HG02885 (cell line): ENCODE results near the gene CD79A.
"Not testable (repeated sequence)": the region's sequence is repeated elsewhere in the genome, so short reads cannot be mapped to it uniquely, and the experiment has no call there.

ENCODE experiments used
- ATAC-seq: cut with Tn5 transposase; IDR thresholded peaks from one replicate; pipeline ENCODE4 v1.9.1; 2021; ENCODE audit warnings: mild to moderate bottlenecking; ENCODE audit not compliant: unreplicated experiment, poor library complexity

The CD79A gene

DNA sequence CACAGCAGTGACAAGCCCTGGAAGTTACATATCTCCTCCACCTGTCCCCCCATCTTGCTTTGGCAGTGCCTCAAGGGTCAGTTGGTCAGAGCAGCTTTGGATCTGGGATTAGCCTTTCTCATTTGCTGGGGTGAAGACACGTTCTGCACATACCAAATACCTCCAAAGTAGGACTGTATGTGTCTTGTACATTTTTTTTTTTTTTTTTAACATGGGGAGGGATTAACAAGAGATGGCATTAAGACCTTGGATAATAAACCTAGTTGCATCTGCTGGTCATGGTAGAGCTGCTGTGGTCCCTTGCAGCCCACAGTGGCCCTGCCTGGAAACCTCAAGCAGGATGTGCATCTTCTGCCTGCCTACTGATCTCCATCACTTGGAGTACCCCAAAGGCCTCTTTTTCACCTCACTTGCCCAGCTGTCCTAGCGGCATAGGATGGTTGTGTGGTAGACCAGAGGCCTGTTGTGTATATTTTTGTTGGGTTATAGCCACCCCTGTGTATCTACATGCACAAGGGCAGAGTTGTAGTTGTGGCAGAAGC is 14.6 kb upstream of the CD79A start:
- ATAC-seq: no peak

GRCh38 chr19:41863209-41863931 is 13.7 kb upstream of the CD79A start:
- no peak for ATAC-seq

GRCh38 chr19:41864374-41864773 is 12.7 kb upstream of the CD79A start:
- ATAC-seq: no peak

DNA sequence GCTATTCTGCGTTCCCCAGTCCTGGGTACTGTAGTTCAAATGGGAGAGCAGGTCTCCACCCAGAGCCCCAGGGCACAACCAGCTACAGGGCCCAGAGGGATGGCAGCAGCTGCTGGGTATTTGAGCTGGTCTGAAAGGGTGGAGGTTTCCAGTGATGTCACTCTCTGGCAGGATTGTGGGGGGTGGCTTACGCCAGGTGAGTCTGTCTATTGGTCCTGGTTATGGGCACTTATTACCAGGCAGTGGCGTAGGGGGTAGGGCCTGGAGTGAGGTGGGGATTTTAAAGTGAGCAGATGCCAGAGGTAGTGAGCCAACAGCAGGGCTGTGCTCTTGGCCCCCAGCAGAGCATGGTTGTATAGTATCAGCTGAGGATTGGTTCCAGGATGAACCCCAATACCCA is 10.8 kb upstream of the CD79A start:
- ATAC-seq: no peak

DNA sequence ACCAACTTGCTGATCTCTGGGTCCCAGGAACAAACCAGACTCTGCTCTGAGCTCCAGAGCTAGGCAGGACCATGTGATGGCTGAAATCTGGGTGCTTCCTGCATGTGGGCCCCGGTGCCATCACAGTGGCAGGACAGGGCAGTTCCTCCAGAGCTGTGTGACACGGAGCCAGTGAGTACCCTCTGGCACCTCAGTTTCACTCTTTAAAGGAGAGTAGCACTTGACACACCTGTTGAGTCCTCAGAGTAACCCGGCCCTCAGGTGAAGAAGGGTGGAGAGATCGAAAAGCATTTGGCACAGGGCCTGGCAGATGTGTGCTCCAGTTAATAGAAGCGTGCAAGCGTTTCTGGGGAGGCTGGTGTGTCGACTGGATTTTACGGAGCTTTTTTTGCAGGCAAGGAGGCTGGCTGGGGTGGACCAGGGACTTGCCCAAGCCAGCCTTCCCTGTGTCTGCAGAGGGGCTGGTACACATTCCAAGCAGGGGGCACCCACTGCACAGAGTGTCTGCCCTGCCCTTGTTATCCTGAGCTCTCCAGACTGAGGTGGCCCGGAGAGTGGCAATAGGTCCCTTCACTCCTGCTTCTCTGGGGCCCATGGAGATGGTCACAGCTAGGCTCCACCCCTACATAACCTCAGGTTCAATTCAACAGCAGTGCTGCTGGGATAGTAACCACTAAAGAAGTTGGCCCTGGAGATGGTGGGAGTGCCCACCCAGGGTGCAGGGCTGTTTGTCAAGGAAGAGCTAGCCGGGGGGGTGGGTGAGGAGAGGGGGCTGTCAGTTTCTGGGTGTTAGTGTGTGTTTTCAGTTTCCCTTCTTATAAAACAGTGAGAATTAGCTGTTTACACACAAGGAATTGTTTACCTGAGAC is 8.7 kb upstream of the CD79A start:
- ATAC-seq: no peak

- no peak for ATAC-seq
Observed at GRCh38 chr19:41868989-41869300, 8.1 kb upstream of the CD79A start.

- ATAC-seq: no peak
Observed at GRCh38 chr19:41869374-41869955, 7.6 kb upstream of the CD79A start.

GRCh38 chr19:41870401-41870873 is 6.6 kb upstream of the CD79A start:
- ATAC-seq: no peak

DNA sequence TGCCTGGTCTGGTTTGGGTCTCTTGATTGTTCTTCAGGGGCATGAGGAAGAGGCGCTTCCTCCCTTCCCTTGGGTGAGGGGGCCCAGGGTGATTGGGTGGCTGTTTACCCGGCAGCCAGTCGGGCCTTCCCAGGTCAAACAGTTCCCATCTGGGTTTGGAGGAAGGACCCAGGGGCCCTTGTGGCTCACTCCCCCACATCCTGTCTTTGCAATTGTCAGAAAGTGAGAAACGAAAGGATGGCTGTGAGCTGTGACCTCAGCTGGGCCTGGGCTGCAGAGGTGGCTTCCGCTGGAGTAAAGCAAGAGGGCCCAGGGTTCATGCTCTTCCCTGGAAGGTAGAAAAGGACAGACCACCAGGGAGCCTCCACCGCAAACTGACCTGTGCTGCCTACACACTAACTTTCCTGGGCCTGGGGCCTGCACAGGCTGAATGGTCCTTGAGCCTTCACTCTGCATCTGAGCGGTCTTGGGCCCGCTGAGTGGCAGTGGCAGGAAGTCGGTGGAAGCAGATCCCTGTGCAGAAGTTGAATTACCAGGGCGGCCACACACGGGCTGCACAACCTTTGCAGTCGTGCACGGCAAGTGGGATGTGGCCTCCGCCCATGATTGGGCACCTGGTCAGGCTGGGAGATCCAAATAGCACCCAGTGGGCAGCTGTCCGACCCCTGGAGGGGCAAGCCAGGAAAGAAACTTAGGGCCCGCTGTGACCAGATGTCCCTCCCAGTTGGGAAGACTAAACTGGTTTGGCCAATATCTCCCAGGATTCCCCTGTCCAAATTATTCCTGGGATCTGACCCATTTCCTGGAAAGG is 5.3 kb upstream of the CD79A start:
- peak; percentile 50 for ATAC-seq

DNA sequence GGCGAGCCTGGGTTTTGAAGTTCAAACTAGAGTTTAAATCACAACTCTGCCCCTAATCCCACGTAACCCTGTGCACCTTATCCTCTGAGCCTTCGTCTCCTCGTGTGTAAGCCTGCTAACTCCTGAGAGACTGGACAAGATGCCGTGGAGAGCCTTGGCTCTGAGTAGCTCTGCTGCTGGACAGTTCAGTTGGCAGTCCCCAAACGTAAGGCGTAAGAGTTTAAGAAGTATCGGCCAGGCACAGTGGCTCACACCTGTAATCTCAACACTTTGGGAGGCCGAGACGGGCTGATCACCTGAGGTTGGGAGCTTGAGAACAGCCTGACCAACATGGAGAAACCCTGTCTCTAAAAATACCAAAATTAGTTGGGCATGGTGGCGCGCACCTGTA is 4.7 kb upstream of the CD79A start:
- ATAC-seq: no peak

DNA sequence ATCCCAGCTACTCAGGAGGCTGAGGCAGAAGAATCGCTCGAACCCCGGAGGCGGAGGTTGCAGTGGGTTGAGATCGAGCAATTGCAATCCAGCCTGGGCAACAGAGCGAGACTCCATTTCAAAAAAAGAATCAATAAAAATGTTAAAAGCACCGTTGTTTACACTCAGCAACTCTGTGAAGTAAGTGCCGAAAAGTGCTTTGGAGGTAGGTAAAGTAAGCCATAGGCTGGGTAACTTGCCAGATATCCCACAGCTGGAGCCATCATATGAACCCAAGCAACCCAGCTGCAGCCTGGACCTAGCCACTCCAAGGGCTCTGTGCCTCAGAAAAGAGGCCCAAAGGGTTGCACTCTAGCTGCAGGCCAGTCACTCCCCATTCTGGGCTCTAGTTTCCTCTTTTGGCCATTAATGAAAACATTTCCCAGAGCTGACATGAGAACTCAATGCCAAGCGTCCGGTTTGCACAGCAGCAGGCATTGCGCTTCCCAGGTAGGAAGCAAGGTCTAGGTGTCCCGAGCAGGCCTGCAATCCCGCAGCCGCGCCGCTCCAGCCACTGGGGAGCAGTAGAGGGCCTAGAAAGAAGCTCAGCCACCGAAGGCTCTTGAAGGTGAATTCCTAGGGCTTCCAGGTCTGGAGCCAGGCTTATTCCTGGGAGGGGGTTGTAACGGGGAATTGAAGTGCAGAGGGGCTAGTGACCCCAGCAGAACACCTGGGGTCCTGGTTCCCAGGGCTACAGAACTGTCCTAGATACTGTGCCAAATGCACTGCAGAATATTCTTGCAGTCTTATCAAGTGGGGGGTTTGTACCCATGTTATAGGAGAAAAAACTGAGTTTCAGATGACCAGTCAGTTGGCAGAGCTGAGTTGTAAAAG is 4.1 kb upstream of the CD79A start:
- ATAC-seq: no peak

GRCh38 chr19:41875973-41876372 is 1.1 kb upstream of the CD79A start:
- ATAC-seq: not testable (repeated sequence)

DNA sequence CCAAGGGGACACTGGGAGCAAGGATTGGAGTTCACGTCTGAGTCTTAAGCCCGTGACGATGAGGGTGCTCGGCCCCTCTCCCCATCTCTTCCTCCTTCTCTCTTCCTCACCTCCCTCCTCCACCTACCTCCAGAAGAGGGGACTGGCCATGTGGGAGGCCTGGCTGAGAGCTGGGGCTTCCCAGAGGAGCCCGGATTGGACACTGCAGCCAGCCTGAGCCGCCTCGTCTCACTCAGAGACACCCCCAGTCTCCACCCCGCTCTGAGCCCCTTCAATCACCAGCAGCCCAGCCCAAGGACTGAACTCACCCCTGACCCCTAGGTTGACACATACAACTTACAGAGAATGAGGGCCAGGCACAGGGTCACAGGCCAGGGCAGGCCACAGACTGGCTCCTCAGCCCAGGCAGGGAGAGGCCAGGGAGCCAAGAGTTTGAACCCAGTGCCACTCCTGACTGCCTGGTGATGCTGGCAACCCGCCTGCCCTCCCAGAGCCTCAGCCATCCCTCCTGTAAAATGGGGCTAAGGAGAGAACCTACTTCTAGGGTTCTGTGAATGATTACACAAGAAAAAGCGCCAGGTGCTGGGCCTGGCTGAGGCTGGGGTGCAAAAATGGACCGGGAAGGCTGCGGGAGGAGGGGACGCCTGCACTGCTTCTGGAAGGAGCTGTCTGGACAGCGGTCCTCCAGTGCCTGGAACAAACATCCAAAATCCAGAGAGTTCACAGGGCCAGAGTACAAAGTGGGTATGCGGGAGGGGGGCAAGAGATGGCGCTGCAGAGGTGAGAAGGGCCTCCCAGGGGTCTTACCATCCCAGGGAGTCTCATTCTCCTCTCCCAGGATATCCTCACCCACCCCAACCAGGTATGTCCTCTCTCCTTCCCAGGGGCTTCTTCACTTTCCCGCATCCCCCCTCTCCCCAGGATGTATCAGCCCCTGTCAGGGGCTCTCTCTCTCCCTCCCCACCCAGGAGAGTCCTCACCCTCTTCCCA is 1.1 kb downstream of the CD79A start:
- no peak for ATAC-seq

GRCh38 chr19:41879080-41879479 is 2.0 kb downstream of the CD79A start:
- ATAC-seq: no peak

DNA sequence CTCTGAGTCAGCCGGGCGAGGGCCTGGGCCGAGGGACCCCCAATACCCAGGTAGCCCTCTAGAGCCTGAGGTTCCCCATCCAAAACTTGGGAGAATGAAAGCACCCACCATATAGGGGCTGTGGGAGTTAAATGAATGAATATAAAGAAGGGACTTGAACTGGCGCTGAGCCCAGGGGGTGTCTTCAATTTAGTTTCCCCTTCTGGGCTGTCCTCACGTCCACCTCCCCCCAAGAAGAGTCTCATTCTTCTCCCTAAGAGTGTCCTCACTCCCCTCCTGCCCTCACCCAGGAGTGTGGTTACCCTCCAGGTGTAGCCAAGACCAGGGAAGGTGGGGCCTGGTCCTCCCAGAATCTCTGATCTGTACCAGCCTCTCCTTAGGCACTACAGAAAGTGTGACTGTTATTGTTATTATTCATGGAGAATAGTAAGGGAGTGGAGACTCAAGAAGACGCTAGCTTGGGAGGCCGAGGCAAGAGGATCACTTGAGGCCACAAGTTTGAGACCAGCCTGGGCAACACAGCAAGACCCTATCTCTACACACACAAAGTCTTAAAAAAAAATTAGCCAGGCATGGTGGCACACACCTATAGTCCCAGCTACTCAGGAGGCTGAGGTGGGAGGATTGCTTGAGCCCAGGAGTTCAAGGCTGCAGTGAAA is 2.7 kb downstream of the CD79A start:
- ATAC-seq: no peak

DNA sequence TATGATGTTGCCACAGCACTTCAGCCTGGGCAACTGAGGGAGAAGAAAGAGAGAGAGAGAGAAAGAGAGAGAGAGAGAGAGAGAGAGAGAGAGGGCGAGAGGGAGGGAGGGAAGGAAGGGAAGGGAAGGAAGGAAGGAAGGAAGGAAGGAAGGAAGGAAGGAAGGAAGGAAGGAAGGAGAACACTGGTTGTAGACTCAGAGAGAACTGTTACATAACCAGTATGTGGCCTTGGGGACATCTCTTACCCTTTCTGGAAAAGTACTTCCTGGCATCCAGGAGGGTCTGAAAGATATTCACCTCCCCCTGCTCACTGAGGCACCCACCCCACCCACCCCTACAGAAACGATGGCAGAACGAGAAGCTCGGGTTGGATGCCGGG is 3.2 kb downstream of the CD79A start:
- ATAC-seq: no peak

- ATAC-seq: no peak
Observed at GRCh38 chr19:41882568-41883462, 5.7 kb downstream of the CD79A start, which contains the start of gene ARHGEF1. Gene ARHGEF1, plus strand, starts transcription at chr19:41883184. Its CDS starts 4,899 bp downstream, at chr19:41888083.
